ENCODE data around the gene SRPK2.

The SRPK2 gene

GRCh38 chr7:105068886-105069285 lies 319.8 kb downstream of the SRPK2 start:
- no peak for DNase-seq

- DNase-seq, result no peak
Observed at GRCh38 chr7:105067691-105068090, 321.0 kb downstream of the SRPK2 start.
